RWPE1 (cell line): ENCODE results near the gene SPATS2.

Experiments used
- CTCF ChIA-PET: fragments of 350-600 bp; sonication (Branson Sonifier 250); formaldehyde crosslinking; extraction: SDS; loops from one replicate; lab custom pipeline; 2021; lab: Yijun Ruan, JAX
- POLR2A ChIA-PET: fragments of 400-600 bp; formaldehyde crosslinking; extraction: SDS; loops from one replicate; lab custom pipeline; 2020; ENCODE audit warnings: antibody characterized with exemption; ENCODE audit not compliant: low non-redundant PET; lab: Yijun Ruan, JAX
- DNase-seq: peaks from one replicate; pipeline ENCODE4 v3.0.0; 2012; ENCODE audit warnings: low spot score
- H3K27ac ChIP-seq: fragments of 450-650 bp; 2 replicates; pipeline ENCODE4 v1.5.1; 2017
- CTCF ChIP-seq: fragments of 450-650 bp; conservative IDR thresholded peaks from 2 replicates; pipeline ENCODE4 v1.5.1; 2017; ENCODE audit warnings: low read depth, mild to moderate bottlenecking

The SPATS2 gene

GRCh38 chr12:49442915-49443314 is 75.7 kb downstream of the SPATS2 start:
- DNase-seq = no peak
- ChIA-PET POLR2A (no interaction called here), CTCF (interaction anchor here (0.6 to 1.2 kb wide), 2 partner anchors 84 to 114 kb away, joined by 3 to 4 read pairs; no protein-coding TSS in a partner anchor)
- no peak overlapping the region for H3K27ac ChIP-seq
- TF ChIP-seq CTCF = no peak

- DNase-seq = no peak
- TF ChIP-seq CTCF = no peak
- ChIA-PET CTCF (interaction anchor here (0.8 kb wide), 1 partner anchor 14 kb away, joined by 3 read pairs; no protein-coding TSS in a partner anchor), POLR2A (no interaction called here)
- H3K27ac ChIP-seq = no peak overlapping the region
Measured at GRCh38 chr12:49446571-49446970, 79.3 kb downstream of the SPATS2 start.

- H3K27ac ChIP-seq = no peak overlapping the region
- CTCF ChIA-PET = interaction anchor here (0.7 kb wide), 2 partner anchors 17 to 102 kb away, joined by 3 to 4 read pairs; no protein-coding TSS in a partner anchor
- TF ChIP-seq CTCF = no peak
- POLR2A ChIA-PET = no interaction called here
- no peak for DNase-seq
Measured at GRCh38 chr12:49448858-49449257, 81.6 kb downstream of the SPATS2 start.

- ChIA-PET POLR2A (no interaction called here), CTCF (interaction anchor here (0.7 kb wide), 1 partner anchor 18 kb away, joined by 5 read pairs; no protein-coding TSS in a partner anchor)
- no peak overlapping the region for H3K27ac ChIP-seq
- no peak for TF ChIP-seq CTCF
- no peak for DNase-seq
Measured at GRCh38 chr12:49451468-49452259, 84.4 kb downstream of the SPATS2 start.

- CTCF ChIA-PET = interaction anchor here (0.6 kb wide), 1 partner anchor 102 kb away, joined by 4 read pairs; no protein-coding TSS in a partner anchor
- POLR2A ChIA-PET = no interaction called here
- DNase-seq = no peak
- TF ChIP-seq CTCF = no peak
- peak overlapping the region; percentile 15; the same call in 1 of the 2 replicates for H3K27ac ChIP-seq
Measured at GRCh38 chr12:49455501-49455900, 88.2 kb downstream of the SPATS2 start.

- TF ChIP-seq CTCF = no peak
- ChIA-PET CTCF (interaction anchor here (0.6 to 1.1 kb wide), 2 partner anchors 103 to 109 kb away, joined by 4 read pairs; no protein-coding TSS in a partner anchor), POLR2A (no interaction called here)
- peak overlapping the region; percentile 15; the same call in 1 of the 2 replicates for H3K27ac ChIP-seq
- DNase-seq = no peak
Measured at GRCh38 chr12:49456131-49456679, 88.9 kb downstream of the SPATS2 start.
